GM21528 (cell line): ENCODE data around the gene MSRB1.
"Not testable (repeated sequence)": the region's sequence is repeated elsewhere in the genome, so short reads cannot be mapped to it uniquely, and the experiment has no call there.

ENCODE experiments used
- ATAC-seq: cut with Tn5 transposase; IDR thresholded peaks from one replicate; pipeline ENCODE4 v1.9.1; 2021; ENCODE audit warnings: mild to moderate bottlenecking, moderate library complexity; ENCODE audit not compliant: unreplicated experiment, low FRiP score

MSRB1 gene

GRCh38 chr16:1962161-1963153 lies 19.5 kb upstream of the MSRB1 start:
- ATAC-seq: not testable (repeated sequence)

GRCh38 chr16:1961651-1962067 lies 18.7 kb upstream of the MSRB1 start:
- ATAC-seq: no peak

GRCh38 chr16:1960665-1961630 lies 17.9 kb upstream of the MSRB1 start:
- ATAC-seq: no peak

GRCh38 chr16:1959269-1960039 lies 16.5 kb upstream of the MSRB1 start, which contains the start of gene NDUFB10:
Gene NDUFB10, plus strand, starts transcription at chr16:1959538. Its CDS starts 87 bp downstream, at chr16:1959625.
- ATAC-seq: peak; percentile 58

- no peak for ATAC-seq
Measured at GRCh38 chr16:1958715-1959268, 15.8 kb upstream of the MSRB1 start.

- not testable (repeated sequence) for ATAC-seq
Measured at GRCh38 chr16:1958143-1958491, 15.1 kb upstream of the MSRB1 start.

- ATAC-seq: not testable (repeated sequence)
Measured at GRCh38 chr16:1957434-1958142, 14.6 kb upstream of the MSRB1 start.

- ATAC-seq: no peak
Measured at GRCh38 chr16:1953734-1954133, 10.7 kb upstream of the MSRB1 start.

GRCh38 chr16:1950559-1950958 lies 7.6 kb upstream of the MSRB1 start:
- no peak for ATAC-seq

GRCh38 chr16:1950047-1950446 lies 7.0 kb upstream of the MSRB1 start:
- no peak for ATAC-seq

- ATAC-seq: no peak
Measured at GRCh38 chr16:1949507-1949906, 6.5 kb upstream of the MSRB1 start.

GRCh38 chr16:1947369-1947670 lies 4.3 kb upstream of the MSRB1 start:
- ATAC-seq: no peak

GRCh38 chr16:1946495-1947368 lies 3.7 kb upstream of the MSRB1 start:
- no peak for ATAC-seq

GRCh38 chr16:1945559-1946391 lies 2.8 kb upstream of the MSRB1 start:
- ATAC-seq: no peak

- ATAC-seq: no peak
Measured at GRCh38 chr16:1944612-1945199, 1.7 kb upstream of the MSRB1 start.

GRCh38 chr16:1942047-1942809 lies 771 bp downstream of the MSRB1 start:
- ATAC-seq: no peak
